SH-SY5Y (cell line): Measurements from ENCODE around the gene STYX.

Experiments
- GATA2 ChIP-seq: IDR thresholded peaks from 2 replicates; pipeline ENCODE4 v1.6.1; 2011; ENCODE audit warnings: mild to moderate bottlenecking, low read depth, low read length
- GATA3 ChIP-seq: IDR thresholded peaks from 2 replicates; pipeline ENCODE4 v1.6.1; 2011; ENCODE audit warnings: low read depth, mild to moderate bottlenecking, low read length, moderate library complexity

Gene STYX

GRCh38 chr14:52791223-52792096, 61.5 kb downstream of the STYX start, which contains the start of gene GNPNAT1:
Gene GNPNAT1 (minus strand): TSS chr14:52791607. CDS start chr14:52784650, 6,957 bp downstream.
- TF ChIP-seq GATA3 (no peak), GATA2 (no peak)

GRCh38 chr14:52792097-52792415, 62.1 kb downstream of the STYX start:
- TF ChIP-seq GATA2 (no peak), GATA3 (no peak)

GRCh38 chr14:52793061-52793460, 63.1 kb downstream of the STYX start:
- TF ChIP-seq GATA2 (no peak), GATA3 (no peak)

- TF ChIP-seq GATA3 (no peak), GATA2 (no peak)
Measured at GRCh38 chr14:52797653-52798052, 67.7 kb downstream of the STYX start.

GRCh38 chr14:52798826-52799225, 68.9 kb downstream of the STYX start:
- TF ChIP-seq GATA3 = no peak
- TF ChIP-seq GATA2 = no peak

GRCh38 chr14:52801014-52801712, 71.2 kb downstream of the STYX start:
- no peak for TF ChIP-seq GATA2
- no peak for TF ChIP-seq GATA3

GRCh38 chr14:52802597-52802996, 72.6 kb downstream of the STYX start:
- TF ChIP-seq GATA3 (no peak), GATA2 (no peak)

GRCh38 chr14:52806115-52806514, 76.1 kb downstream of the STYX start:
- no peak for TF ChIP-seq GATA2
- no peak for TF ChIP-seq GATA3

- TF ChIP-seq GATA2 (no peak), GATA3 (no peak)
Measured at GRCh38 chr14:52808101-52808500, 78.1 kb downstream of the STYX start.

GRCh38 chr14:52821805-52822250, 91.9 kb downstream of the STYX start:
- TF ChIP-seq GATA3 = no peak
- no peak for TF ChIP-seq GATA2

GRCh38 chr14:52824462-52824861, 94.5 kb downstream of the STYX start:
- TF ChIP-seq GATA3 (no peak), GATA2 (no peak)
